Hematopoietic multipotent progenitor cell treated with erythropoietin and hydrocortisone succinate and interleukin-3 and kit ligand, for 8 days (in vitro differentiated cells): ENCODE results near the gene PEAK1.
"Not testable (repeated sequence)": the region's sequence is repeated elsewhere in the genome, so short reads cannot be mapped to it uniquely, and the experiment has no call there.

Experiments
- DNase-seq: peaks from one replicate; pipeline ENCODE4 v3.0.0-alpha.2; 2015

Gene PEAK1

GRCh38 chr15:77167406-77167805 lies 252.5 kb downstream of the PEAK1 start:
- DNase-seq = no peak

DNA sequence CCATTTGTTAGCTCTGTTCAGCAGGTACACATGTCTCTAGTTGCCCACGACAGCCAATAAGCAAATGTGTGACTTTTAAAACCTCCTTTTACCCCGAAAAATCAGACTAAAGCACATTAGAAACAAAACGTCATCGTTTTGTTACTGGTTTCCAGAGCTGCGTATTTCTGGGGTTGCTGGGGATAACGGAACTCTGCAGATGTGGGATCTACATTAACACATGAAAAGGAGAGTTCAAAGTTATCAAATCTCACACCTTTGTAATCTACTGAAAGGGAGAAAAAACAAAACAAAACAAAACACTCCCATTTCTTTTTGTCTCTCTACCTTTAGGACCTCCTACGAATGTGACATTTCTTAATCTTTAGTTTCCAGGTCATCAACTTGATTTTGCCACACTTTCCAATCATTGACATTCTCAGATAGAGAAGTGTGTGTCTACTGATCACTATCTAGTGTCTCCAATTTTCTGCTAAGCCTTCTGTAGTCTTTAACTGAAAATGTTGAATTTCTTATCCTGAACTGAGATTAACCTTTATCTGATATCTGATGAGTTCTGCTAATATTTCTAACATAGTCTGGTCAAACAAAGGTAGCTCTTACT lies 256.0 kb downstream of the PEAK1 start:
- no peak for DNase-seq

DNA sequence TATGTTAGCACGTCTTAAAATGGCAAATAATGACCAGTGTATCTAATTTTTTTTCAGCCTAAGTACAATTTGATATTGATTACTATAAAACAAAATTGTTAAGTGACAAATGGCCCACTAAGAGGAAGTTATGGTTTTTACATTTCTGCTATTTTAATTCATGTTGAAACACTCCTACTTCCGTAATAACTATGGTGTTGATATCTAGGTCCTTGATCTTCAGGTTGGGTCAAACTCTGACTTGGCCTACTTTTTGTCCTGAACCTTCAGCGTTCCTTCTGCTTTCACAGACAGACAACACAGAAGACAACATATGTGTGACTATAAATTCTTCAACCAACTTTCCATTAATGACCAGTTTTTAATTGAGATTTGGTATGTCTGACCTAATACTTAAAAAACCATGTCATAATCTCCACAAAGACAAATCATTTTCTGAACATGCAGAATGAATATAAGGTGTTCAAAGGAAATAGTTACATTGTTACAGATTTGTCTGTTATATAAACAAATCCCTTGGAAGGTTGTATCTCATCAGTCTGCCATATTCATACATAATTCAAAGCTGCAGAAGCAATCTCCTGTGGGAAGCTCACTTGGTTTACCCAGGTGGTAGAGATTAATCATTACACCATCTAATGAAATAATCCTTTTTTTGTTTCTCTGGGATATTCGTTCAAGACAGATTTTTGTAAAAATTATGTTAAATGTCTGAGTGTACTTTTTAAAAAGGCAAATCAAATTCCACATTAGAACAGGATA lies 256.9 kb downstream of the PEAK1 start:
- DNase-seq = no peak

- no peak for DNase-seq
These were observed 259.1 kb downstream of the PEAK1 start for GRCh38 chr15:77160562-77161478.

DNA sequence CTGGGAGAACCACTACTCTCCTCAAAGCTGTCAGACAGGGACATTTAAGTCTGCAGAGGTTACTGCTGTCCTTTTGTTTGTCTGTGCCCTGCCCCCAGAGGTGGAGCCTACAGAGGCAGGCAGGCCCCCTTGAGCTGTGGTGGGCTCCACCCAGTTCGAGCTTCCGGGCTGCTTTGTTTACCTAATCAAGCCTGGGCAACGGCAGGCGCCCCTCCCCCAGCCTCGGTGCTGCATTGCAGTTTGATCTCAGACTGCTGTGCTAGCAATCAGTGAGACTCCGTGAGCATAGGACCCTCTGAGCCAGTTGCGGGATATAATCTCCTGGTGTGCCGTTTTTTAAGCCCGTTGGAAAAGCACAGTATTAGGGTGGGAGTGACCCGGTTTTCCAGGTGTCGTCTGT lies 263.9 kb downstream of the PEAK1 start:
- not testable (repeated sequence) for DNase-seq

DNA sequence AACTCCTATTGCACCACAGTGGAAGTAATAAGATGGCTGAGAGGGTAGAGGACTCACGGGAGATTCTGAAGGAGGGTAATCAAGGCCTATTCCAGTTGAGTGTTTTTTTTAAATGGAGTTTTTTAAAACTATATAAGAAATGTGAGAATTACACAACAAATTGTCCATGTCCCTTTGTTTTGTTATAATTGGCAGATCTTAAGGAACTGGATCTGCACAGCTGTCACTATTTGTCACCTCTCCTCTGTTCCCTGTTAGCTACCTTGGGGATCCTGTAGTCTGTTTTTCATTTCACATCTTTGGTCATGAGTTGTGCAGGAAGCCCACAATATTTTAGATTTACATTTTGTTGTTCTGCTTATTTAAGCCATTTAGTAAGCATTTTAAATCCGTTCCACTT lies 271.7 kb downstream of the PEAK1 start:
- DNase-seq = no peak

GRCh38 chr15:77145370-77145769 lies 274.5 kb downstream of the PEAK1 start:
- no peak for DNase-seq

DNA sequence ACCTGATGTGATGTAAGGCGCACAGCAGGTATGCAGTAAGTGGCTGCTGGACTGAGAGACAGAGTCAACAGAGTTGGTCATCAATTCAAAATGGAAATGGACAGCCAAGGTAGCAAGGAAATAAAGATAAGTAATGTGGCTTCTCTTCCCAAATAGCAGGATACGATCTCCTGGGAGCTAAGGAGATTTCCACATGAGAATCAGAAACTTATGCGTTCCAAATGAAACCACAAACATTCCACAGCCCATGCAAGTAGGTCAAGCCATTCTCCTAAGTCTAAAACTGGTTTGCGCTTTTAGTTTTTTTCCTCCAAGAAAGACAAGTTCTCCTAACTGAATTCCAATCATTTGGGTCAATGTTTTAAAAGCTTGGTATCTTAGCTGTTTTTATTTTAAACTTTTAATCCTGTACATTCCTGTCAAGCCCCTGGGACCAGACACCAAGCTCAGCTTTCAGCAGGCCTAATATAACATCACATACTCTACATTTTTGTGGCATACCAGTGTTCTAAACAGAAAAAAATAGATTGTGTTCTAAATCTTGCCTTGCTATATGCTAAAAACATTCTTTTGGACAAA lies 275.3 kb downstream of the PEAK1 start:
- DNase-seq = no peak

- peak; percentile 66 for DNase-seq
These were observed 275.9 kb downstream of the PEAK1 start for GRCh38 chr15:77144026-77144425.

DNA sequence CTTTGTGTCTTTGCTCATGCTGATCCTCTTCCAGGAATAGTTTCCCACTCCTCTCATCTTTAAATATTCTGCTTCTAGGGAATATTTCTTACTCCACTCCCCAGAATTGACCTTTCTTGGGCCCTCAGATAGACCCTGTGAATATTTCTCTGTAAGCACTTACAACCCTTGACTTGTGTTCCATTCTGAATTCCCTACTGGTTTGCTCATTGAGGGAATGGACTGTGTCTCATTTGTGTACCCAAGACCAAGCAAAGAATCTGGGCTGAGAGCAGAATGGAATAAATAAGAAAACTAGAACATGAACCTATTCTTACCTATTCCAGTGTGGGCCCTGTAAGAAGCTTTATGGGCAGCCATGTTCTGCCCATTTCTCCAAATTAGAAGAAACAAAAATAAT lies 276.3 kb downstream of the PEAK1 start:
- DNase-seq = no peak

- DNase-seq = no peak
These were observed 276.7 kb downstream of the PEAK1 start for GRCh38 chr15:77143191-77143590.

GRCh38 chr15:77140220-77140619 lies 279.7 kb downstream of the PEAK1 start:
- no peak for DNase-seq

DNA sequence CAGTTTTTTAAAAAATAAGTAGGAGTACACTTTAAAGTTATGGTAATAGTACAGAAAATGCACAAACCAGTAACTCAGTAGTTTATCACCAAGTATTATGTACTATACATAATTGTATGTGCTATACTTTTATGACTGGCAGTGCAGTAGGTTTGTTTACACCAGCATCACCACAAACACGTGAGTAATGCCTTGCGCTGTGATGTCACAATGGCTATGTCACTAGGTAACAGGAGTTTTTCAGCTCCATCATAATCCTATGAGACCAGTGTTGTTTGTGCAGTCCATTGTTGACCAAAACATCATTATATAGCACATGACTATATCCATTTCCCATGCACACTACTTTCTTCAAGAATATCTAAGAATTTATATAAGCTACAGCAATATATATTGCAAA lies 280.6 kb downstream of the PEAK1 start:
- no peak for DNase-seq

DNA sequence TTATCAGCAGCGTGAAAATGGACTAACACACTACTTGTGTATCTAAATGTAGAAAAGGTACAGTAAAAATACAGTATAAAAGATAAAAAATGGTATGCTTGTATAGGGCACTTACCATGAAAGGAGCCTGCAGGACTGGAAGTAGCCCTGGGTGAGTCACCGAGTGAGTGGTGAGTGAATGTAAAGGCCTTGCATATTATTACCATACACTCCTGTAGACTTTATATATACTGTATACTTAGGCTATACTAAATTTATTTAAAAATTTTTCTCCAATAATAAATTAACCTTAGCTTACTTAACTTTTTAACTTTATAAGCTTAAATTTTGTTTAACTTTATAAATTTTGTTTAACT lies 281.8 kb downstream of the PEAK1 start:
- DNase-seq = no peak

DNA sequence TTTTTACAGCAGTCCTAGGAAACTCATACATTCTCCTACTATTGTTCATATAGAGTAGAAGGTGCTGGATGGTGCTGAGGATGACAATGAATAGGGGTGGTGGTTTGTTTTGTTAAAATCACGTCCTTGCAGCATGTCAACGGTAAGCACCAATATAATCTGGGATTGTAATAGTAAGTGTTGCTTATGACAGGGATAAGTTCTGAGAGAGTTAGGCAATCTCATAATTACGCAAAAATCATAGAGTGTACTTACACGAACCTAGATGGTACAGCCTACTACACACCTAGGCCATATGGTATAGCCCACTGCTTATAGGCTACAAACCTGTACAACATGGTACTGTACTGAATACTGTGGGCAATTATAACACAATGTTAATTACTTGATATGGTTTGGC lies 284.7 kb downstream of the PEAK1 start:
- DNase-seq = no peak

DNA sequence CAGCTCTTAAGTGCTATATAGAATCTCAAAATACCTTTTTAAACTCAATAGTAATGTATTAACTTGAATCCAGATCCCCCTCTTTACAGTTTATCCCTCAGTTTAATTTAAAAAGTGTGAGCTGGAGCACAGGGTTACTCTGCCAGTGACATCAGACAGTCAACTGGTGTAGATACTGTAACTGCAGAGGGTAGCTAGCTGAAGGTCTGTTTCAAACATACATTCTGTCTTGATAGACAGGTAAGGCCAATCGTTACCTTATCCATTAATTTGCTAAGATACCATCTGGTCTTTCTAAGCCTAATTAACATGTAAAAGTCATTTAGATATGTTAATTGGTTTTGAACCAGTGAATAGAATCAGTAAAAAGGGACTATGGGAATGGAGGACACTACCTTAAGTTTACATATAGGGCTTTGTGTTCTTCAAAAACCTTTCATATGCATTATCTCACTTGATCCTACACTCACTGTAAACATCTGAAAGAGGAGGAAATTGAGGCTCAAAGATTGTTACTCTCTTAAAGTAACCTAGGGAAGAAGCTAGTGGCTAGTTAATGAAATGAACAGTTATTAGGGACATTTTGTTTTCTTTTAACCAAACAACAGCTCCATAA lies 289.5 kb downstream of the PEAK1 start:
- no peak for DNase-seq

GRCh38 chr15:77127626-77128025 lies 292.3 kb downstream of the PEAK1 start:
- no peak for DNase-seq

GRCh38 chr15:77126529-77127326 lies 293.2 kb downstream of the PEAK1 start:
- DNase-seq = peak; percentile 50

DNA sequence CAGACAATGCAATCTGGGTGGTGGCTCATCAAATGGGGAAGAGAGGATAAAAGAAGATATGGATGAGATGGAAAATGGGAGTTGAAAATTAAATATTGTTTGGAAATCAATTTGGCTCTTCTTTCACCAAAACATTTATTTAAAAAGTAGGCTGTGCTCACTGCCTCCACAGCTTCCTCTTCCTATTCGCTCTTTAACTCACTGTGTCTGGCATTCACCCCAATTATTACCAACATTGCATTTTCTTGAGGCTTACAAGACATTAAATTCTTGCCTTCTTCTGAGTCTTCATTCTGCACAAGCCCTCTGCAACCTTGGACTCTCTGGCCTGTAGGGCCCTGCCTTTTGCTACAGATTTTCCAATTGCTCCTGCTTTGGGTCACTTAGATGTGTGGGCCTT lies 296.1 kb downstream of the PEAK1 start:
- no peak for DNase-seq

DNA sequence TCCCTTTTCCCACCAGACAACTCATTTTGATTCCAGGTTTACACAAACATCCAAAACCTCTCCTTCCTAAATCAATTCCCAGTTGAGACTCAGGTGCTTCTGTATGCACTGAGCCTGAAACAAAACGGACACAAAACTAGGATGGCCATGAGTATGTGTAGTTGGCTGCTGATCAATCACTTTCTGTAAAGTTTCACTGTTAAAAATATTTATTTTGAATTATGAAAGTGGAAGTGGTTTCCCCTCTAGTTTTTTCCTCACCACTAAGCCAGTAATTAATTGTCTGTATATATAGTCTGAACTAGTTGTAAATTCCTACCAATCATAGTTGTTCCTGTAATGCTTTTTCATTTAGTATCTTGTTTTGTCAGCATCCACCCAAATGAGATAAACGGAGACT lies 297.3 kb downstream of the PEAK1 start:
- DNase-seq = no peak

- no peak for DNase-seq
These were observed 298.3 kb downstream of the PEAK1 start for GRCh38 chr15:77121599-77121998.

DNA sequence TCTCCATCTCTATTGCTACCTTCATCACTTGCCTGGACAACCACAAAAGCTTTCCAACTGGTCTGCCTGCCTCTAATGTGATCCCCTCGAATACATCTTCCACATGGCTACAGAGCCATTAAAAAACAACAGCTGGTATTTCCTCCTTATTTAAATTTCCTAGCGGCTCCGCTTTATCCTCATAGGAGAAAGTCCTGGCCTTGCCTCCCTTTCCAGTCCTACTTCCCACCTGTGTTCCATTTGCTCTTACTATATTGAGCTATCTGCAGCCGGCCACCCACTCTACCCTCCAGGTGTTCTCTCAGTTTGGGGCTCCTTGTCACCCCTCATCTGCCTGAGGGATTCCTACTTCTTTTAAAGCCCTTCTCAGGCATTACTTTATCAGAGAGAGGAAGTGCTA lies 299.3 kb downstream of the PEAK1 start:
- no peak for DNase-seq
